GM19467 (cell line): ENCODE measurements around the gene PHF21B.
"Not testable (repeated sequence)": the region's sequence is repeated elsewhere in the genome, so short reads cannot be mapped to it uniquely, and the experiment has no call there.

Experiments
- ATAC-seq: cut with Tn5 transposase; IDR thresholded peaks from one replicate; pipeline ENCODE4 v1.9.1; 2021; ENCODE audit warnings: mild to moderate bottlenecking, moderate library complexity; ENCODE audit not compliant: unreplicated experiment

The PHF21B gene

DNA sequence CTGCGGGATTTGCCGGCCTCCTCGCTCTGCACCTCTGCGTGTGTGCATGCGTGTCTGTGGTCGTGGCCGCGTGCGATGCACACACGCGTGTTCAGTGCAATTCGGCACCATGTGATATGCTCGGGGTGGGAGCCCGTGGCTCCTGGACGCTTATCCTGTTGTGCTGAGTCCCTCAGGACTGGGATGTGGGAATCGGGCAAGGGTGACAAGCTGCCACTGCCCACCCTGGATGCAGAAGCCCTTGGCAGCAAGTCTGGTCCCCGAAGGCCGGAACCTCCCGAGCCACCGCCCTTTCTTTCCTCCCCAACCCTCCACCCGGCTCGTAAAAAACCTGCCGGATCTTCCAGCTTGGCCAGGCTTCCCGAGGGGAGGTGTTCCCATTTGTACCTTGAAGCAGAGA is 128.2 kb downstream of the PHF21B start:
- no peak for ATAC-seq

GRCh38 chr22:44880610-44881290 is 129.1 kb downstream of the PHF21B start:
- ATAC-seq, result no peak

DNA sequence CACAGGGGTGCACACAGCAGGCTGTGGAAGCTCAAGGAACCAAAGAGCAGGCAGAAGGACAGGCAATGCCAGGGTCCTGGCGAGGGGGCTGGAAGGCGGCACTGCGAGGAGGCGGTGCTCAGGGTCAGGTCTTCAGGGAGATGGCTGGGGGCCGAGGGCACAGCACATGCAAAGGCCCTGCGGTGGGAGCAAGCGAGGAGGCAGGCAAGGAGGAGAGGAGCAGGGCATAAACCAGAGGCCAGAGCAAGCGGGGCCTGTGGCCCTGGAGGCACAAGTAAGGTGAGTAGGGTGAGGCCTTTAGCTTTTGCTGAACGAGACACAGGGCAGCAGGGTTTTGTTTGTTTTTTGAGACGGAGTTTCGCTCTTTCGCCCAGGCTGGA is 130.5 kb downstream of the PHF21B start:
- no peak for ATAC-seq

GRCh38 chr22:44878483-44879300 is 131.1 kb downstream of the PHF21B start:
- no peak for ATAC-seq

GRCh38 chr22:44876921-44877320 is 132.9 kb downstream of the PHF21B start:
- ATAC-seq, result no peak

DNA sequence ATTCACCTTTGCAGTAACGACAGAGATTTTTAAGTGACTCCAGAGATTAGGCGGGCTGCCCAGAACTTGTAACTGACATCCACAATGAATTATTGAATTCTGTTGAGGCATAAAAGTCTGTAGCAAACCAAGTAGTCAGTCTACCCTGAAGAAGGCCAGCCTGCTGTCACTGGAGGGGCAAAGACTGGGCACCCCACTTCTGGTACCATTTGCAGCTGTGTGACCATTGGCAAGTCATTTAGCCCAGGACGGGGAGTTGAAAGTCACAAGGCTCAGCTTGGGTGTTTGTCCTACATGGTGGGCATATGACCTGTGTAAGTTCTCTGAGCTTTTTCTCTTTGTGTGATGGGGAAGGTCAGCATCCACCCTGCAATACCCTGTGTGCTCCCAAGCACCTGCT is 138.0 kb downstream of the PHF21B start:
- ATAC-seq, result no peak

DNA sequence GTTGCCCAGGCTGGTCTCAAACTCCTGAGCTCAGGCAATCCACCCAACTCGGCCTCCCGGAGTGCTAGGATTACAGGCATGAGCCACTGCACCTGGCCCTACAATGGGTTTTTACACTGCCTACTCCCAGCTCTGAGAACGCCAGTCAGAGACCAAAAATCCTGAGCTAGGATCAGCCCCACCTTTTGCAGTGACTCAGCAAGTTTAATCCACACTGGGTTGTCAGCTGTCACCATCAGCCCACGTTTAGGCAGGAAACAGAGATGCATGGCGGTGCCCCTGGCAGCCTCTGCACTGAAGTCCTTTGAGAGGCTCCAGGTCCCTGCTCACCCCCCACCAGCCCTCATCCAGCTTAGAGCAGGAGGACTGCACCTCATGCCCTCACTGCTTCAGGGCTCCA is 139.8 kb downstream of the PHF21B start:
- no peak for ATAC-seq

GRCh38 chr22:44869196-44869595 is 140.6 kb downstream of the PHF21B start:
- ATAC-seq, result no peak

GRCh38 chr22:44865193-44866057 is 144.4 kb downstream of the PHF21B start:
- ATAC-seq, result no peak

- ATAC-seq, result no peak
These were observed 146.6 kb downstream of the PHF21B start for GRCh38 chr22:44862981-44863860.

- no peak for ATAC-seq
These were observed 147.5 kb downstream of the PHF21B start for GRCh38 chr22:44862281-44862680.

DNA sequence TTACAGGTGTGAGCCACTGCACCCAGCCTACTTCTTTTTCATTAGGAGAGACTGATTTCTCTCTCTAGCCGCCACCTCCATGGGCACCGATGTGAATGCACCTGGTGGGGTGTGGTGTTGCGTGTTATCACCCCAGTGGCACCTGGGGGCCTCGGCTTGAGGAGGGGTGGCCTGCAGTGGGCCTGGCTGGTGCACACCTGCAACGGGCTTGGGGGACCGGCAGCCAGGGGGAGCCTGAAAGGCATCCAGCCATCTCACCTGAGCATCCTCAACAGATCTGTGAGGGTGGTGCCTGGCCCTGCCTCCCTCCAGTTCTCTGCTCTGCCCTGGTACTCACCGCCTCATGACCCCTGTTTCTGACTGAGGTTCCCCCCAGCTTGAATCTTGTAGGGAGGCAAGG is 148.6 kb downstream of the PHF21B start:
- ATAC-seq, result no peak

- no peak for ATAC-seq
These were observed 149.5 kb downstream of the PHF21B start for GRCh38 chr22:44860311-44860710.

DNA sequence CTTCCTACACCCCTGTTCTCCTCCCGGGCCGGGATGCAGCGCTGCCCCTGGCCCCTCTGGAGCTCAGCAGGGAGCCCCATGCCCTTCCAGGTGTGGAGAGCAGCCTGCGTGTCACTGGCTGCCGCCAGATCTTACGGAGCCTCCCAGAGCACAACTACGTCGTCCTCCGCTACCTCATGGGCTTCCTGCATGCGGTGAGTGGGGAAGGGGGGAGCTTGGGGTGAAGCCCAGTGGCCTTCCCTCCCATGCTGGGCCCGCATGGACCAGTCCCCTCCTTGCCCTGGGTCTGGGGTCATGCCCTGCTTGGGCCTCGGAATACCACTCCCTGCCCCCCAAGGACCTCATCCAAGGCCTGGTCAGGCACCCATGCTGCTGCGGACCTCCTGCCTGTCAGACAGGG is 150.2 kb downstream of the PHF21B start:
- no peak for ATAC-seq

DNA sequence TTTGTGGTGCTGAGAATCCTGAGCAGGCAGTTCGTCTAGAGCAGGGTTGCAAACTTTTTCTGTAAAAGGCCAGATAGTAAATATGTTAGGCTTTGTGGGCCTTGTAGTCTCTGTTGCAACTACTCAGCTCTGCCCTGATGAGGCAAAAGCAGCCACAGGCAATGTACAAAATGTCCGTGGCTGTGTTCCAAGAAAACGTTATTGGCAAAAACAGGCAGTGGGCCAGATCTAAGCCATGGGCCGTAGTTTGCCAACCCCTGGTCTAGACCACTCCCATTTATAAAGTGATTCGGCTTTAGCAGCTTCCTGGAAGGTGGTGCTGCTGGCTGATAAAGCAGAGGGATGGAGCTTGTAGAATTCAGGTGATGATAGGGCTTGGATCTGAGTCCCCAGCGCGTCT is 151.0 kb downstream of the PHF21B start:
- not testable (repeated sequence) for ATAC-seq

GRCh38 chr22:44855855-44856254 is 153.9 kb downstream of the PHF21B start:
- no peak for ATAC-seq

GRCh38 chr22:44854641-44855040 is 155.2 kb downstream of the PHF21B start:
- not testable (repeated sequence) for ATAC-seq

DNA sequence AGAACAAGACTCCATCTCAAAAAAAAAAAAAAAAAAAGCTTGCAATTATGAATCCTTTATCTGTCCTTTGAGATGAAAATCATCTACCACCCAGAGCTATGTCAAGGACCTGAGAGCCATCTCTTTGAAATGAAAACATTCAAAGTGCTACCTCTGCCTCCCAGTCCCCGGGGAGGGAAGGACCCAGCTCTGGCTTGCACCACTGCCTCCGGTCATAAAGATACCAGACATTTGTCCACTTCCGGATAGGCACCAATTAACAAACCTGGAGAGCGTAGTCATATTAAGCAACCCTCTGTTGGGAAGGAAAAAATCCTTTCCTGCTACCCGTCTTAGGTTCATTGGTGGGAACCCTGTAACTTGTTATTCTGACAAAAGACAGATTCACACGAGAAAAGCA is 158.9 kb downstream of the PHF21B start:
- no peak for ATAC-seq

GRCh38 chr22:44848791-44849420 is 160.9 kb downstream of the PHF21B start:
- no peak for ATAC-seq

GRCh38 chr22:44848296-44848741 is 161.5 kb downstream of the PHF21B start:
- no peak for ATAC-seq
